ENCODE results near the gene USPL1. TPM values are rescaled to one million over a fixed set of nuclear protein-coding genes. Genes with fewer than 3 reads are reported as not detected.

USPL1 gene
- total RNA-seq, 4 donors from 2014 or later = 8.4 to 19.1 (median 10.6) TPM

- H3K27ac ChIP-seq = no peak overlapping the region
- H3K4me3 ChIP-seq = no peak overlapping the region
- 74 to 76% methylated on average over 1 of the region's 1 CpG for WGBS, 2 donors
- intact Hi-C loops (cut with DNase I) = no loop called here
- H3K4me1 ChIP-seq = peaks cover 0 to 5% (median 0%) of the 10 kb centered on the region in 3 donors
- TF ChIP-seq CTCF (IDR thresholded peaks at IDR 0.05) (no peak), POLR2A (IDR thresholded peaks at IDR 0.05) (no peak)
- DNase-seq = no peak
- no peaks in the 10 kb centered on the region for H3K27me3 ChIP-seq
- no peaks in the 10 kb centered on the region for H3K9me3 ChIP-seq
- H3K36me3 ChIP-seq = no peaks in the 10 kb centered on the region
Observed at GRCh38 chr13:30665638-30666037, 47.9 kb downstream of the USPL1 start.

GRCh38 chr13:30666113-30666512 is 48.4 kb downstream of the USPL1 start:
- Histone ChIP-seq H3K9me3 (no peaks in the 10 kb centered on the region), H3K27me3 (no peaks in the 10 kb centered on the region), H3K36me3 (no peaks in the 10 kb centered on the region), H3K4me1 (peaks cover 0 to 5% (median 0%) of the 10 kb centered on the region in 3 donors), H3K27ac (no peak overlapping the region), H3K4me3 (no peak overlapping the region)
- DNase-seq = no peak
- intact Hi-C loops (cut with DNase I) = no loop called here
- TF ChIP-seq CTCF (IDR thresholded peaks at IDR 0.05) (no peak), POLR2A (IDR thresholded peaks at IDR 0.05) (no peak)
- WGBS, 2 donors = 85 to 87% methylated on average over 7 to 8 of the region's 8 CpGs

- Histone ChIP-seq H3K27ac (no peak overlapping the region), H3K4me1 (peaks cover 0 to 5% (median 0%) of the 10 kb centered on the region in 3 donors), H3K9me3 (no peaks in the 10 kb centered on the region), H3K27me3 (no peaks in the 10 kb centered on the region), H3K4me3 (no peak overlapping the region), H3K36me3 (no peaks in the 10 kb centered on the region)
- 77 to 94% methylated on average over 4 of the region's 4 CpGs for WGBS, 2 donors
- intact Hi-C loops (cut with DNase I) = no loop called here
- DNase-seq = no peak
- TF ChIP-seq POLR2A (IDR thresholded peaks at IDR 0.05) (no peak), CTCF (IDR thresholded peaks at IDR 0.05) (no peak)
Observed at GRCh38 chr13:30667014-30667413, 49.3 kb downstream of the USPL1 start.

- Histone ChIP-seq H3K4me1 (peaks cover 0 to 4% (median 0%) of the 10 kb centered on the region in 3 donors), H3K27me3 (no peaks in the 10 kb centered on the region)
- TF ChIP-seq CTCF (IDR thresholded peaks at IDR 0.05) (no peak), POLR2A (IDR thresholded peaks at IDR 0.05) (no peak)
Observed at GRCh38 chr13:30668312-30668711, 50.6 kb downstream of the USPL1 start.

GRCh38 chr13:30671271-30671815 is 53.6 kb downstream of the USPL1 start:
- no peak overlapping the region for H3K27ac ChIP-seq
- TF ChIP-seq CTCF (IDR thresholded peaks at IDR 0.05) (no peak), POLR2A (IDR thresholded peaks at IDR 0.05) (no peak)
- intact Hi-C loops (cut with DNase I) = loop anchor here (10.0 kb wide), 1 partner anchor 133 kb away; no protein-coding TSS in a partner anchor
- no peaks in the 10 kb centered on the region for H3K27me3 ChIP-seq
- no peaks in the 10 kb centered on the region for H3K36me3 ChIP-seq
- H3K4me1 ChIP-seq = peaks cover 0 to 17% (median 3%) of the 10 kb centered on the region in 3 donors
- no peak for DNase-seq
- no peaks in the 10 kb centered on the region for H3K9me3 ChIP-seq
- WGBS, 2 donors = 90 to 92% methylated on average over 6 of the region's 6 CpGs
- H3K4me3 ChIP-seq = no peak overlapping the region

More at GRCh38 chr13:30668312-30668711, 50.6 kb downstream of the USPL1 start:
- H3K36me3 ChIP-seq = no peaks in the 10 kb centered on the region
- no peak for DNase-seq
- 79 to 88% methylated on average over 4 of the region's 4 CpGs for WGBS, 2 donors
- H3K4me3 ChIP-seq = no peak overlapping the region
- intact Hi-C loops (cut with DNase I) = no loop called here
- H3K9me3 ChIP-seq = no peaks in the 10 kb centered on the region
- H3K27ac ChIP-seq = no peak overlapping the region

Data from esophagus squamous epithelium (tissue), 5 donors.